ENCODE data around the gene GSTM4. TPM values are rescaled to one million over a fixed set of nuclear protein-coding genes. Genes with fewer than 3 reads are reported as not detected.
"Not testable (repeated sequence)": the region's sequence is repeated elsewhere in the genome, so short reads cannot be mapped to it uniquely, and the experiment has no call there.

The GSTM4 gene
- total RNA-seq, 3 donors from 2014 or later (not counting 1 experiment from before 2014, with no cell fraction given): 20.5 to 48.8 (median 47.1) TPM

DNA sequence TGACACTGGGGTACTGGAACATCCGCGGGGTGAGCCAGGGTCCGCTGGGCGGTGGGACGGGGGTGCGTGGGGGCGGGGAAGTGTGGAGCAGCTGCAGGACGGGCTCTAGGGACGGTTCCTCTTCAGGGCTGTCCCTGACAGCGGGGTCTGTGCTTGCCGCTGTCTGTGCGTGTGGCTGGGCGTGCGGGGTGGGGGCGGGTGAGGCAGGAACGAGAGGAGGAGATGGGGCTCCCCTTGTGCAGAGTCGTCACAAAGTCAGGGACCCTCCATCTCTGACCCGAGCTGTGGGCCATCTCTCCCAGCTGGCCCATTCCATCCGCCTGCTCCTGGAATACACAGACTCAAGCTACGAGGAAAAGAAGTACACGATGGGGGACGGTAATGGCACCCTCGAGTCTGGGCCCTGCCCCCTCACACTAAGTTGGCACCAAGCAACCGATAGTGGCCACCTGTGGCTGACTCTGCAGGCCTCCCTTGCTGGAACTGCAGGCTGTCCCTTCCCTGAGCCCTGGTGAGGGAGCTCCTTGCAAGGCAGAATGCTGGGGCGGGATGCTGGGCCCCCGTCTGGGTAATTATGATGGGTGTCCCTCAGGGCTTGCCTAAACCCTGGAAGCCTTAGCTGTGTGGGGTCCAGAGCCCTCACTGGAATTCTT is 12.3 kb downstream of the GSTM4 start:
- Histone ChIP-seq H3K27ac (ENCODE audit: low read length) (no peak overlapping the region), H3K27me3 (ENCODE audit: control insufficient read depth, insufficient read depth, low read length) (no peaks in the 10 kb centered on the region), H3K36me3 (ENCODE audit: control insufficient read depth, insufficient read depth, low read length) (no peaks in the 10 kb centered on the region), H3K4me3 (ENCODE audit: low read length) (peak overlapping the region; percentile 9), H3K9me3 (ENCODE audit: control insufficient read depth, insufficient read depth, low read length) (no peaks in the 10 kb centered on the region), H3K4me1 (ENCODE audit: control insufficient read depth, insufficient read depth, low read length) (peaks cover 26% of the 10 kb centered on the region)
- intact Hi-C loops (cut with micrococcal nuclease): no loop called here
- DNase-seq (no peak), ATAC-seq (no peak)
- Mint-ChIP-seq H3K4me3 (peak overlapping the region; percentile 71), H3K9me3 (no peaks in the 10 kb centered on the region), H3K27ac (peak overlapping the region in 1 of 2 donors; percentile 27), H3K4me1 (peaks cover 10 to 25% of the 10 kb centered on the region in 2 donors), H3K27me3 (ENCODE audit: low read depth in 2 of 2) (no peaks in the 10 kb centered on the region), H3K36me3 (no peaks in the 10 kb centered on the region)
- TF ChIP-seq, protein P1, sequence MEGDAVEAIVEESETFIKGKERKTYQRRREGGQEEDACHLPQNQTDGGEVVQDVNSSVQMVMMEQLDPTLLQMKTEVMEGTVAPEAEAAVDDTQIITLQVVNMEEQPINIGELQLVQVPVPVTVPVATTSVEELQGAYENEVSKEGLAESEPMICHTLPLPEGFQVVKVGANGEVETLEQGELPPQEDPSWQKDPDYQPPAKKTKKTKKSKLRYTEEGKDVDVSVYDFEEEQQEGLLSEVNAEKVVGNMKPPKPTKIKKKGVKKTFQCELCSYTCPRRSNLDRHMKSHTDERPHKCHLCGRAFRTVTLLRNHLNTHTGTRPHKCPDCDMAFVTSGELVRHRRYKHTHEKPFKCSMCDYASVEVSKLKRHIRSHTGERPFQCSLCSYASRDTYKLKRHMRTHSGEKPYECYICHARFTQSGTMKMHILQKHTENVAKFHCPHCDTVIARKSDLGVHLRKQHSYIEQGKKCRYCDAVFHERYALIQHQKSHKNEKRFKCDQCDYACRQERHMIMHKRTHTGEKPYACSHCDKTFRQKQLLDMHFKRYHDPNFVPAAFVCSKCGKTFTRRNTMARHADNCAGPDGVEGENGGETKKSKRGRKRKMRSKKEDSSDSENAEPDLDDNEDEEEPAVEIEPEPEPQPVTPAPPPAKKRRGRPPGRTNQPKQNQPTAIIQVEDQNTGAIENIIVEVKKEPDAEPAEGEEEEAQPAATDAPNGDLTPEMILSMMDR (IDR thresholded peaks at IDR 0.05): no peak
- 24% methylated on average over 26 of the region's 26 CpGs for WGBS (ENCODE audit: insufficient coverage)

DNA sequence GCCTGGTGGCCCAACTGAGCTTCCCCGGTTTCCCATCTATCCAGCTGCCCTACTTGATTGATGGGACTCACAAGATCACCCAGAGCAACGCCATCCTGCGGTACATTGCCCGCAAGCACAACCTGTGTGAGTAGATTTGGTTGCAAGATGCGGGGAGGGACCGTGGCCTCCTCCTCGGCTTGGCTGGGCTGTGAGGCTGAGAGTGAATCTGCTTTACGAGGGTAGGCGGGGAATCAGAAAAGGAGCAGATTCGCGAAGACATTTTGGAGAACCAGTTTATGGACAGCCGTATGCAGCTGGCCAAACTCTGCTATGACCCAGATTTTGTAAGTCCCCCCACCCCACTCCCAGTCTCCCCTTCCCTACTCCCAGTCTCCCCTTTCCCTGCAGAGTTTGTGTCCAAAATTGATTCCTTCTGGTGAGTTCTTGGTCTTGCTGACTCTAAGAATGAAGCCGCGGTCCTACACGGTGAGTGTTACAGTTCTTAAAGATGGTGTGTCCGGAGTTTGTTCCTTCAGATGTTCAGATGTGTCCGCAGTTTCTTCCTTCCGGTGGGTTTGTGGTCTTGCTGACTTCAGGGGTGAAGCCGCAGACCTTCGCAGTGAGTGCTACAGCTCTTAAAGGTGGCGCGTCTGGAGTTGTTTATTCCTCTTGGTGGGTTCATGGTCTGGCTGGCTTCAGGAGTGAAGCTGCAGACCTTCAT is 13.5 kb downstream of the GSTM4 start:
- Histone ChIP-seq H3K9me3 (ENCODE audit: control insufficient read depth, insufficient read depth, low read length) (no peaks in the 10 kb centered on the region), H3K27me3 (ENCODE audit: control insufficient read depth, insufficient read depth, low read length) (no peaks in the 10 kb centered on the region), H3K36me3 (ENCODE audit: control insufficient read depth, insufficient read depth, low read length) (no peaks in the 10 kb centered on the region), H3K4me3 (ENCODE audit: low read length) (no peak overlapping the region), H3K4me1 (ENCODE audit: control insufficient read depth, insufficient read depth, low read length) (peaks cover 26% of the 10 kb centered on the region), H3K27ac (ENCODE audit: low read length) (peak overlapping the region; percentile 1)
- DNase-seq (peak; percentile 26 to 28), ATAC-seq (peak; percentile 21 to 42 (median 37))
- TF ChIP-seq, protein P1 (IDR thresholded peaks at IDR 0.05): no peak
- no peaks in the 10 kb centered on the region for H3K9me3 Mint-ChIP-seq
- H3K4me1 Mint-ChIP-seq: peaks cover 10 to 25% of the 10 kb centered on the region in 2 donors
- H3K36me3 Mint-ChIP-seq: no peaks in the 10 kb centered on the region
- intact Hi-C loops (cut with micrococcal nuclease): no loop called here
- WGBS (ENCODE audit: insufficient coverage): 81% methylated on average over 22 of the region's 22 CpGs
- H3K27ac Mint-ChIP-seq: peak overlapping the region; percentile 14 to 88
- peak overlapping the region; percentile 65 for H3K4me3 Mint-ChIP-seq
- no peaks in the 10 kb centered on the region for H3K27me3 Mint-ChIP-seq (ENCODE audit: low read depth in 2 of 2)

DNA sequence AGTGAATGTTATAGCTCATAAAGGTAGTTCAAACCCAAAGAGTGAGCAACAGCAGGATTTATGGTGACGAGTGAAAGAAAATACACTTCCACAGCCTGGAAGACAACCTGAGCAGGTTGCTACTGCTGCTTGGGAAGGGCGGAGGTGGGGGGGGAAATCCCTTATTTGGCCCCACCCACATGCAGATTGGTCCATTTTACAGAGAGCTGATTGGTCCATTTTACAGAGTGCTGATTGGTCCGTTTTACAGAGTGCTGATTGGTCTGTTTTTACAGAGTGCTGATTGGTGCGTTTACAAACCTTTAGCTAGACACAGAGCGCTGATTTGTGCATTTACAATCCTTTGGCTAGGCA is 14.0 kb downstream of the GSTM4 start:
- H3K9me3 Mint-ChIP-seq; H3K27me3 Mint-ChIP-seq (ENCODE audit: low read depth in 2 of 2); DNase-seq; H3K36me3 Mint-ChIP-seq; H3K36me3 ChIP-seq (ENCODE audit: control insufficient read depth, insufficient read depth, low read length); H3K27ac ChIP-seq (ENCODE audit: low read length); H3K4me3 ChIP-seq (ENCODE audit: low read length); ATAC-seq; H3K9me3 ChIP-seq (ENCODE audit: control insufficient read depth, insufficient read depth, low read length); H3K27me3 ChIP-seq (ENCODE audit: control insufficient read depth, insufficient read depth, low read length); intact Hi-C loops (cut with micrococcal nuclease): not testable (repeated sequence)
- WGBS (ENCODE audit: insufficient coverage): 96% methylated on average over 4 of the region's 5 CpGs
- Mint-ChIP-seq H3K27ac (peak overlapping the region; percentile 14 to 88), H3K4me1 (peaks cover 10 to 25% of the 10 kb centered on the region in 2 donors), H3K4me3 (peak overlapping the region; percentile 65)
- peaks cover 26% of the 10 kb centered on the region for H3K4me1 ChIP-seq (ENCODE audit: control insufficient read depth, insufficient read depth, low read length)

DNA sequence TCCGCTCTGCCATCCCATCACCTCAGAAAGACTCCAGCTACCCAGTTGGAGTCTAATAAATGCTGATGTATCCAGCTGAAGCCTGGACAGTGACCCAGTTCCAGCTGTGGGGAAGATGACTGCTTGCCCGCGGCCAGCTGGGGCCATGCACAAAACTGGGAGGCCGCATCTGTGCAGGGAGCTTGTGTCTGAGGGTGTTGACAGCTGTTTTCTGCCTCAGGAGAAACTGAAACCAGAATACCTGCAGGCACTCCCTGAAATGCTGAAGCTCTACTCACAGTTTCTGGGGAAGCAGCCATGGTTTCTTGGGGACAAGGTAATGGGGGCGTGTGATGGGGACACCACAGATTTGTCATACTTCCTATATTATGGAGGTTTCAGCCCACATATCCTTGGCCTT is 15.2 kb downstream of the GSTM4 start:
- H3K27me3 Mint-ChIP-seq (ENCODE audit: low read depth in 2 of 2): no peaks in the 10 kb centered on the region
- H3K9me3 Mint-ChIP-seq: no peaks in the 10 kb centered on the region
- H3K9me3 ChIP-seq (ENCODE audit: control insufficient read depth, insufficient read depth, low read length): no peaks in the 10 kb centered on the region
- H3K27ac Mint-ChIP-seq: peak overlapping the region; percentile 0 to 88
- no peaks in the 10 kb centered on the region for H3K36me3 ChIP-seq (ENCODE audit: control insufficient read depth, insufficient read depth, low read length)
- no peaks in the 10 kb centered on the region for H3K27me3 ChIP-seq (ENCODE audit: control insufficient read depth, insufficient read depth, low read length)
- TF ChIP-seq, protein P1 (IDR thresholded peaks at IDR 0.05): no peak
- no peak overlapping the region for H3K4me3 ChIP-seq (ENCODE audit: low read length)
- WGBS (ENCODE audit: insufficient coverage): 81% methylated on average over 4 of the region's 5 CpGs
- H3K27ac ChIP-seq (ENCODE audit: low read length): no peak overlapping the region
- no peaks in the 10 kb centered on the region for H3K36me3 Mint-ChIP-seq
- H3K4me1 Mint-ChIP-seq: peaks cover 10 to 25% of the 10 kb centered on the region in 2 donors
- intact Hi-C loops (cut with micrococcal nuclease): no loop called here
- ATAC-seq: no peak
- peaks cover 26% of the 10 kb centered on the region for H3K4me1 ChIP-seq (ENCODE audit: control insufficient read depth, insufficient read depth, low read length)
- no peak for DNase-seq
- H3K4me3 Mint-ChIP-seq: peak overlapping the region; percentile 29

DNA sequence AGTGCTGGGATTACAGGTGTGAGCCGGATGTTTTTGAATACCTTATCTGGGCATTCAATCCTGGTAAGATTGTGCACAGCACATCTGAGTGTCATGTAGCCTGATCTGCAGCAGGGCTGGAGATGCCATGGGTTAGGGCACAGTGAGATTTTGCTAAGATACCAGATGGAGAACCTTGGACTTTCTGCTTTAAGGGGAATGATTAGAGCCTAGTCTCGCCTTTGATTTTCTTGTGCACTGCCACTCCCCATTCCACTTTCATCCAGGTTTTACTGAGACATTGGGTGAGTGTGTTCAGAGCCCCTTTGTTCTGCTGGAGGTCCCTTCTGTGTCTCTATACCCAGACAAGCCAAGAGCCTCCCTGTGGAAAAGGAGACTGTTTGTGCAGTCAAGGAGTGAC is 18.0 kb downstream of the GSTM4 start:
- H3K27ac Mint-ChIP-seq; ATAC-seq; H3K4me3 ChIP-seq (ENCODE audit: low read length); H3K36me3 Mint-ChIP-seq; H3K27ac ChIP-seq (ENCODE audit: low read length); DNase-seq; H3K27me3 ChIP-seq (ENCODE audit: control insufficient read depth, insufficient read depth, low read length); intact Hi-C loops (cut with micrococcal nuclease); H3K27me3 Mint-ChIP-seq (ENCODE audit: low read depth in 2 of 2); H3K9me3 ChIP-seq (ENCODE audit: control insufficient read depth, insufficient read depth, low read length); H3K9me3 Mint-ChIP-seq; H3K36me3 ChIP-seq (ENCODE audit: control insufficient read depth, insufficient read depth, low read length); H3K4me3 Mint-ChIP-seq: not testable (repeated sequence)
- peaks cover 4 to 19% of the 10 kb centered on the region in 2 donors for H3K4me1 Mint-ChIP-seq
- 96% methylated on average over 1 of the region's 2 CpGs for WGBS (ENCODE audit: insufficient coverage)
- H3K4me1 ChIP-seq (ENCODE audit: control insufficient read depth, insufficient read depth, low read length): peaks cover 15% of the 10 kb centered on the region
